Measurements from ENCODE around the gene NEDD4L.

Gene NEDD4L

DNA sequence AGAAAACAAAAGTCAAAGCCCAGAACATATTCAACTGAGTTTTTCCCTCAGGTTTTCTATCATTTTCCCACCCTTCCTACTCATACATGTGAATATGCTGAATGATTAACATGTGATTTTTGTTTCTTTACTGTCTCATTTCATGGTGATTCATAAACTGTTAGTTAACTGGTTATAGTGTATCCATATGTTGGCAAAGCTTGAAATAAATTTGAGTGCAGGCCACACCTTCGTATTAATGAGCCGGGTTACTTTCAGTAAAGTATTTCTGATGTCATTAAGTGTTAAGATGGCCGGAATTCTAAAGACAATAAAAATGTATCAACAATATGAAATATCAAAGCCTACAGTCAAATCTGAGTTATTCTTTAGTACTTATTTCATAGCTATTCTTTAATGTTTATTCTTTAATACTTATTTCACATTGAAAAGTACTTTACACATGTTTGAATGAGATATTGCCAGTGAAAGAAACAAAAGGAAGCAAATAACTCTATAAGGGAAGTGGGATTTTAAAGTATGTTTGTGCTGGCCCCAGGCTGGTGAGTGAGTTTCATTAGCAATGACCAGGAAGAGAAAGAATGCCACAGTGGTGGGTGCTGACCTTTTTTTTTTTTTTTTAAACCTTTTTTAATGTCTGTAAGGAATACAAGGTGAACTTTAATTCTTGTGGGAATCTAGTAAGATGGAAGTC, 178.6 kb downstream of the NEDD4L start:
- no peak for TF ChIP-seq ZNF274 (IDR thresholded peaks at IDR 0.05; ENCODE audit: low read depth, low read length)
- no peak overlapping the region; the same call in 1 of the 2 replicates for H3K4me3 ChIP-seq (ENCODE audit: low read length)

DNA sequence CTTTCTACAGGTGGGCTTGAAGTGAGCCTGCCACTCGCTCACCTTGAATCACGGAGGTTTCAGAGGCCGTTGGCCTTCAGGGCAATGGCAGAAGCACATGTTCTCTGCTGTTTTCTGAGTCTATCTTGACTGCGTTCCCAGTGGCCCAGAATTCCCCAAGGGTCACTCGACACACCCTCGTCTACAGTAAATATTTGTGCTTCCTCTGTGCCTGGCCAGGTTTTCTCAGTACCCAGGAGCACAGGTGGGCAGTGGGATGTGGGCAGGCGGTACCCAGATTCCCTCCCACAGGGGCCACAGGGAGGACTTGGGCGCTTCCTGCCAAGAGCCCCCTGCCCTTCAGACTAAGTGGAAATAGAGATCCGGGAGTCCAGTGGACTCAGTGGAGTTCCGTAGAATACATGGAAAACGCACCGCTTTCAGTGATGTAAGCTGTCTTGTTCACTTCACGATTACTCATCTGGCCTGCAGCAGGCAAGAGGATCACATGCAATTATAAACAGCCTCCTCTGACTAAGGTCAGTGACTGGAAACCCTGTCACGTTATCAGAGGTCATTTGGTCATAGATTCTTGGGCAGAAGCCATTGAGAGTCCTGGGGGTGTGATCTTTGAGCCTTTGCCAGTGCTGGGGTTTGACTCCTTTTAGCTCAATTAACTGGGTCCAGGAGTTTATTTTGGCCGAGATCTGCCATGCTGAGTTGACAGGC, 179.8 kb downstream of the NEDD4L start:
- no peak for TF ChIP-seq ZNF274 (IDR thresholded peaks at IDR 0.05; ENCODE audit: low read depth, low read length)
- no peak overlapping the region for H3K4me3 ChIP-seq (ENCODE audit: low read length)

DNA sequence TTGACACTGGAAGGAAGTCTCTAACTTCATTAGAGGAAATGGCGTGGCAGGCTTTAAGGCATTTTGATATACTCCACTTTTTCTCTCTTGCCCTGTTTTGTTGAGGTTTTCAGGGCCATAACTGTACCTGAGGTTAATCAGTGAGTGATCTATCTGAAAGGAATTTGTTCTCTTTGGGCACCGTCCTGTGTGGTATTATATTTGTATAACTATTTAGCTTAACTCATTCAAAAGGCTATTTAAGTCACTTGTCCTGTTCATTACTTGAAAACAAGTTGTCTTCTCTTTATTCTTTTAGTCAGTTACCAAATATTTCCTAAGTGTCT, 180.4 kb downstream of the NEDD4L start:
- no peak for TF ChIP-seq ZNF274 (IDR thresholded peaks at IDR 0.05; ENCODE audit: low read depth, low read length)
- no peak overlapping the region for H3K4me3 ChIP-seq (ENCODE audit: low read length)

DNA sequence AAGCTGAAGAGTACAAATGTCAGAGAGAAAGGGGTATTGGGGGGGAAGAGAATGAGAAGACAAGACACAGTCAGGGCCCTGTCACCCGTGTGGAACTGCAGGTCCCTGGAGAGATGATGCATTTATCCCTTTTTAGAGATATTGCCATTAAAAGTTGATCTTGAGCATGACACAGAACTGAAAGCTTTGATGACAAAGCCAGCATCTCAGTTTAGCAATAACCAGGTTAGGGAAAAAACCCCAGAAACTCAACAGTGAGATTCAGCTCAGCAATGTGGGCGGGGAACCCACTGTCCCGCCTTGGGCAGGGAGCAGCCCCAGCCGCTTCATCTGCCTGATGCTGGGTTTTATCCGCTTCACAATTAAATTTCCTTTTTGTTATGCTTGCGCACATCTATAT, 181.1 kb downstream of the NEDD4L start:
- H3K4me3 ChIP-seq (ENCODE audit: low read length) = no peak overlapping the region
- no peak for TF ChIP-seq ZNF274 (IDR thresholded peaks at IDR 0.05; ENCODE audit: low read depth, low read length)

DNA sequence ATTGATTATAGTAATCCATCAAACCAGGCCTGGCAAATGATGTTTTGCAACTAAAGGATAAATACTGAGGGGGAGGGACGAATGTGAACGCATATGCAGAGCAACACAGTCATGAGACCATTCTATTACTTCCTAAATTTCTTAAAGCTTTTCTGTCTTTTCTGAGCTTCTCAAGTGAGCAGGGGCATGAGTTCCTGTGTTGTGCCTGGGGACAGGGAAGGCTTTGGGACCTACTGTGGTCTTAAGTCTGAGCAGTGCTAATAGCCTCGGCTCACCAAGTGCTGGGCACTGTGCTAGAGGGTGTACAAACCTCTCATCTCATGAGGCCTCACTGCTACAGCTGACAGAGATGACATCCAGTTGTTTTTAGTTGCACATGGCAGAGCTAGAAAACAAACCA, 182.4 kb downstream of the NEDD4L start:
- TF ChIP-seq ZNF274 (IDR thresholded peaks at IDR 0.05; ENCODE audit: low read depth, low read length) = no peak
- H3K4me3 ChIP-seq (ENCODE audit: low read length) = no peak overlapping the region

DNA sequence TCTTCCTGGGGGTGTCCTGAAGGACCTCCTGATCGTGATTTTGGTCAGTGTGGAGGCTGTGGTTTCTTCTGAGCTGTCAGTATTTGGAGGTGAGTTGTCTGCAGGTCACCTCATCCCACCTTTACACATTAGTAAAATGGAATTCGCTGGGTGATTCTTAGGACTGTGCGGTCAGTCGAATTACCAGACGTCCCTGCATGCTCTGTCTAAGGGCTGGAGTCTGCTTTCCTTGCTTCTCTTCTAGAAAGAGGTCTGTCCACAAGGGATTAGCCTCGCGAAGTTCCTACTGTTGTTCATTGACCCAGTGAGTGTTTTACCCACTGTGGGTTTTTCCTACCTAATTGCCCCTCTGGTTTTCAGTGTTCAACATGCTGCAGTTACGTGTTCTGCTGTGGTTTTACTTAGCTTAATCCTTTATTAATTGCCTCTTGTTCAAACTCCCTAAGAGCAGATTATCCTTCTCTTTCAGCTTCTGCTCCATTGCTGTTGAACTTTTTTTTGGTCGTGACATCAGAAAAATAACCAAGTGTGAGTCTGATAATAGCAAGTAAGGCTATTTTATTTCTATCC, 183.4 kb downstream of the NEDD4L start:
- TF ChIP-seq ZNF274 (IDR thresholded peaks at IDR 0.05; ENCODE audit: low read depth, low read length) = no peak

DNA sequence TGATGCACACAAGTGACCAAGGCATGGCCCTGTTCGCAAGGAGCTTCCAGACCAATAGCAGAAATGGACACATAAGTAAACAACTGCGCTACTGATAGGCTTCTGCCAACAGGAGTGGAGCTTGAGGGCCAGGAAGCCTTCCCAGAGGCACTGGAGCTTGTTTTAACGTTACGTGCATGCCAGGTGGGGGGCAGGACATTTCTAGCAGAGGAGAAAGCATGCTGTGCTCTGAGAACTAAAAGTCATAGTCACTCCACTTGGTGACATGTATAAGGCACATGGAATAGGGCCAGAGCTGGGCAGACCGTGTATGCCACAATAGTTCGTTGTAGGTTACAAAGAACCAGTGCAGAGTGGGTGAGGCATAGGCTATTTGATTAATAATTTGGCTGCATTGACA, 184.2 kb downstream of the NEDD4L start:
- no peak overlapping the region for H3K4me3 ChIP-seq (ENCODE audit: low read length)
- TF ChIP-seq ZNF274 (IDR thresholded peaks at IDR 0.05; ENCODE audit: low read depth, low read length) = no peak

More for the DNA sequence above, 183.4 kb downstream of the NEDD4L start:
- H3K4me3 ChIP-seq (ENCODE audit: low read length) = no peak overlapping the region

DNA sequence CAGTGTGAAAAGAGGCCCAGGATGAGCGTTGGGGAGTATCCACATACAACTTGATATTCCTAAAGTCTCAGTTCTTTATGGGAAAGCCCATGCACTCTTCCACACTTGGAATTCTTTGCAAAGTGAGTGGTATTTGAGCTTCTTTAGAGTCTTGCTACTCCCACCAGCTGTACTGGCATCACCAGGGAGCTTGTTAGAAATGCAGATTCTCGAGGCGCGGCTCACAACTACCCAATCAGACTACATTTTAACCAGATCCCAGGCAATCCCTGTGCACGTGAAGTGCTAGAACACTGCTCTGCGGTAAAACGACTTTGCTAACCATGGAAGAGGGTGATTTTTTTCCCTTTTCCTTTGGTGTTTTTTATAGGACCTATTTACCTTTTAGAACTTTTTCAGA, 184.7 kb downstream of the NEDD4L start:
- no peak for TF ChIP-seq ZNF274 (IDR thresholded peaks at IDR 0.05; ENCODE audit: low read depth, low read length)
- no peak overlapping the region for H3K4me3 ChIP-seq (ENCODE audit: low read length)

DNA sequence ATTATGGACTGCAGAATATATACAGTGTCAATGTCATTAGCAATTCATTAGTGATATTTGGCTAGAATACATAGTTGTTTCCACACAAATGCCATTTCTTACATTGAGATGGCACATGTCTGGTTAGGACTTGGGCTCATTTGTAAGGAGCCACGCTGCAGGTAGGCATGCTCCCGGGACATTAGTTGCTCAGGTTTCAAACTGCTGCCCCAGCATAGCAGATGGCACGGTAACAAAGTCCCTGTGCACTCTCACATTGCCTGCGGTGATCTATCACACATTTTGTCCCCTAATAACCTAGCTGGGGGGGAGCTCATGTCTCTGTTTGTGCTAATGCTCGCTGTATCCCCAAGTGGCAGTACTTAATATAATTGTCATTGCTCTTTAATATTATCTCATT, 185.1 kb downstream of the NEDD4L start:
- no peak for TF ChIP-seq ZNF274 (IDR thresholded peaks at IDR 0.05; ENCODE audit: low read depth, low read length)
- no peak overlapping the region for H3K4me3 ChIP-seq (ENCODE audit: low read length)

DNA sequence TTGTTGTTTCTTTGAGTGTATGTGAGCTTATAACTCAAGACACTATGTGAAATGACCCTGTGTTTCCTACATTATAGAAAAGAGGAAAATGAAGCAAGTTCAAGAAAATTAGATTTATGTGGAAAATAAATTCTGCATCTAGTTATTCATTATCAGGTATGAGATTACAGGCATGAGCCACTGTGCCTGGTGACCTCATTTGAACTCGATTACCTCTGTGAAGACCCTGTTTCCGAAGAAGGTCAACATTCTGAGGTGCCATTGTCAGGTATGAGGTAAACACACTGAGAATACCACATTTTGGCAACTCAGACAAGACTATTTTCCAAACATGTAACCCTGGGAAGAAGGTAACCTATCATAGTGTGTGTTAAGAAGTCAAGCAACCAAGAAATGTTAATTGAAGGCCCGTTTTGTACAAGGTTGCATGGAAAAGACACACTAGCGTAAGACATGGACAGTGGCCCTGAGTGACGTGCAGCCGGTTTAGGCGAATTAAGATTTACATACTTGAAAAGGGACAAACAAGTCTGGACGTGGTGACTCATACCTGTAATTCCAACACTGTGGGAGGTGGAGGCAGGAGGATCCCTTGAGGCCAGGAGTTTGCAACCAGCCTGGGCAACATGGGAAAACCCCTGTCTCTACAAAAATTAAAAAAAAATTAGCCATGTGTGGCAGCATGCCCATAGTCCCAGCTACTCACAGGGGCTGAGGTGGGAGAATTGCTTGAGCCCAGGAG, 186.6 kb downstream of the NEDD4L start:
- no peak for TF ChIP-seq ZNF274 (IDR thresholded peaks at IDR 0.05; ENCODE audit: low read depth, low read length)
- H3K4me3 ChIP-seq (ENCODE audit: low read length) = no peak overlapping the region

DNA sequence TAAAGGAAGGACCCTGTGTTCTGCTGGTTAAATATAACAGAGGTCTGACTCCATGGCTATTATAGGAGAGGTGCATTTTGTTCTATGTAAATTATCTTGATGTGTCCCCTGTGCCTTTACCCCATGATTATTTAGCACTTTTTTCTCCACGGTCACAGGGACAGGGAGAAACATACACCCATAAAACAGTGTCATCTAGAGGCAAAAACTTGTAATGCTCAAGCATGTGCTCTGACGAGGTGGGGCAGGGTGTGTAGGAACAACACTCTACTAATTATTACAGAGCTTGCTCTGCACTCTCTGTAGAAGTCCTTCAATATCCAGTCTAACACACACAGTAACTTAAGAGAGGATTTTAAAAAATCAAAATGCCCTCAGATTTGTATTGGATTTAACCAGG, 187.9 kb downstream of the NEDD4L start:
- TF ChIP-seq ZNF274 (IDR thresholded peaks at IDR 0.05; ENCODE audit: low read depth, low read length) = no peak

DNA sequence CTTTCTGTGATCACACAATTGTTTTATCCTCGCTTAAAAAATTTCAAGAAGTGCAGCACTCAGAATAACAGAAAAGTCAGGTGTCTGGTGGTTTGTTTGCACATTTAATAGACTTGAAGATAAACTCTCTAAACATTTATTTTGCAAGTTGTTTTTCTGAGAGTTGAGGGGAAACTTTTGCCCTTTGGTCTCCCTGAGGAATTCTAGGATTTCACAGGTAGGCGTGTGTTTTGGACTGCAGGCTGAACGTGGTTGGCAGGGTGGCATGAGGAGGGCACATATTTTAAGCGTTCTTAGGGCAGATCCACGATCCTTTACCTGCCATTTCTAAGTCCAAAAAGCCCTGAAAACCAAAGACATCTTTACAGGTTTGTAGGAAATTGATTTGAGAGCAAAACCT, 188.6 kb downstream of the NEDD4L start:
- no peak overlapping the region for H3K4me3 ChIP-seq (ENCODE audit: low read length)
- no peak for TF ChIP-seq ZNF274 (IDR thresholded peaks at IDR 0.05; ENCODE audit: low read depth, low read length)

More for the DNA sequence above, 187.9 kb downstream of the NEDD4L start:
- no peak overlapping the region for H3K4me3 ChIP-seq (ENCODE audit: low read length)

DNA sequence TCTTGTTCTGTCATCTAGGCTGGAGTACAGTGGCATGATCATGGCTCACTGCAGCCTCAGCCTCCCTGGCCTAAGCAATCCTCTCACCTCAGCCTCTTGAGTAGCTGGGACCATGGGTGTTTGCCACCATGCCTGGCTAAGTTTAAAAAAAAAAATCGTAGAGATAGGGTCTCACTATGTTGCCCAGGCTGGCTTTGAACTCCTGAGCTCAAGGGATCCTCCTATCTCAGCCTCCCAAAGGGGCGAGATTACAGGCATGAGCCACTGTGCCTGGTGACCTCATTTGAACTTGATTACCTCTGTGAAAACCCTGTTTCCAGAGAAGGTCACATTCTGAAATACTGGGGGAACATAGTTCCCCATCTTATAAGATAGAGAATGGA, 190.3 kb downstream of the NEDD4L start:
- no peak for TF ChIP-seq ZNF274 (IDR thresholded peaks at IDR 0.05; ENCODE audit: low read depth, low read length)
- no peak overlapping the region for H3K4me3 ChIP-seq (ENCODE audit: low read length)

DNA sequence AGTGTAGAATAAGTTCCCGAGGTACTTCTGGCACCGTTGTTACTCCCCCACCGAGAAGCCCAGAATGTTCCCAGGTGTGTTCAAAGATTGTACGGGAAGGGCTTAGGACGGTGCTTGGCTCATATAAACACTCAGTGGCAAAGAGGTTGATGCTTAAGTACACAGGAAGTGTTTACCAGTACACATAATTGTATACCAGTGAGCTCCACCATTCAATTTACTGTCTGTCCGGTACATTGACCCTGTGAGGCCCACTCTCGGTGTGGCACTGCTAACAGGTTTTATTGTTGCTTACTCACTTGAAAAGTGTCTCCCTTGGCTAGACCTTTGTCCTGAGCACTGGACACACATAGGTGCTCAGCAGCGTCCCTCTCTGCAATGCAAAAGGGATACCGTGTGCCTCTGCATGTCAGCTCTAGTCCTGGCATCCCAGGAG, 191.0 kb downstream of the NEDD4L start:
- H3K4me3 ChIP-seq (ENCODE audit: low read length) = no peak overlapping the region

DNA sequence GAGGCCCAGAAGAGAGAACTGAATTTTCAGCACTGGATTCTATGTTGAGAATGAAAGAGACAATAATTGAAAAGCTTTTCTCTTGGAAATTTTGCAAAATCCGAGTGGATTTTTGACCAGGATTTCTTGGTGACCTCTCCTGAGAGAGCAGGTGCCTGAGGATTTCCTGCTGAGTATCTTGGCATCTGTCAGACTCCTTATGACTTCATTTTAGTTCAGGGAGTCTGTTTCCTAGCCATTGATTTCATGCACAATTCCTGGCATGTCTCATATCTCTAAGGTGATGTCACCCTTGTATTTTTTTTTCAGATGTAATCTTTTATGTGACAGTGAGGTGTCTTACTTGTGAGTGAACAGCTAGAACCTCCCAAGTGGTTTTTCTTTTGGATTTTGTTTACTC, 195.9 kb downstream of the NEDD4L start:
- no peak for TF ChIP-seq ZNF274 (IDR thresholded peaks at IDR 0.05; ENCODE audit: low read depth, low read length)

More for the DNA sequence above, 191.0 kb downstream of the NEDD4L start:
- TF ChIP-seq ZNF274 (IDR thresholded peaks at IDR 0.05; ENCODE audit: low read depth, low read length) = no peak

More for the DNA sequence above, 195.9 kb downstream of the NEDD4L start:
- H3K4me3 ChIP-seq (ENCODE audit: low read length) = no peak overlapping the region

Data from GM08714 (cell line).